NCI-H82 treated with DMSO at 0.1 percent for 48 hours (cell line): ENCODE data around the gene VANGL2.

Source experiments
- DNase-seq: peaks from one replicate; lab custom pipeline; 2025; ENCODE audit not compliant: unreplicated experiment; lab: John Stamatoyannopoulos, UW

VANGL2 gene

DNA sequence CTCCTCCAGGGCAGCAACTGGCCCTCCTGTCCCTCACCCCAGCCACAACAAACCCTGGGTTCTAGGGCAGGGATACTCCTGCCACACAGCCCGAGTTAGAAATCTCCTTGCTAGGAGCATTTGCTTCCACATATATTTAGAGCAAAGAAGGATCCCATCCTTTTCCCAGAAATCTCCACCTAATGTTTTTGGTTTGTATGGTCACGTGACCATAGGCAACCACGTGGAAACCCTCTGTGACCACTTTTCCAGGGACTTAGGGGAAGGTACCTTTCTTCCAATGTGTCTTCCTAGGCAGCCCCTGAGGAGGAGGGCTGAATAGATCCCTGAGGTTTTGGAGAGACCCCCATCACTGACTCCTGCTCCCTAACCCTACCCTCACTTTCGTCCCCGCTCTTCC lies 25.5 kb downstream of the VANGL2 start:
- no peak for DNase-seq

GRCh38 chr1:160427625-160428024 lies 27.3 kb downstream of the VANGL2 start:
- DNase-seq: no peak

DNA sequence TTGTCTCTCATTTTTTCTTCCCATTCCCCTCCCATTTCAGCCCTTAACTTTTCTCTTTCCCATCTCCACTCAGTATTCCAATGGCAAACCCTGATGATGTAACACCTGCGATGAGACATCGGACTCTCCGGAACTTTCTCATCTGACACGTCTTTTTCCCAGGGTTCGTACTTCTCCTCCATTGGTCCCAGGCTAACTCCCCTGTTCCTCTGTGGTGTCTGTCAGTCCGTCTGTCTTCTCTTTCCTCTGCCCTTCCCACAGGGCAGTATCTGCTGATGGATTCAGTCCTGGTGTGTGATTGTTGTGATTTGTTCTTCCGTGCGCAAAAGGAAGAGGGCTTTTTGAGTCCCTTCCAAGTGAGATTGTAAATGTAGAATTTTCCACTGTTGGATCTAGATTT lies 27.7 kb downstream of the VANGL2 start:
- no peak for DNase-seq

- no peak for DNase-seq
Measured at GRCh38 chr1:160428655-160429054, 28.3 kb downstream of the VANGL2 start.

DNA sequence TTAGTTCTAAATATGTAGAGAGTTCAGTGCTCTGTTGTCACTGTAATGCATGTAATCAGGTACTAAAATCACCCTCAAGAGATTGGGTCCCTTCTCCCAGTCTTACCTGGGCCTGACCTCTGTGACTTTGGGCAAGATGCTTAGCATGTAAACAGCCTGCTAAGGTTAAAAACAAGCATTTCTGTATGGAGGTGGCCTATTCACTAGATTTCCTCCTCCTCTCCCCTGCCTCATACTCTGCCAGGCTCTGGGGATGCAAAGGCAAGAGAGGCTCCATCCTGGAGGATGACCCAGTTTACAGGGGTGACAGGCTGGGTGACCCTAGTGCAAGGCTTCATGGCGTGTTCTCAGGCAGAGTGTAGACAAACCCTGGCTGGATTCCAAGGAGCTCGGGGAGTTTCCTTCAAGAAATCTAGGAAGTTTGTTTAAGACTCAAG lies 28.8 kb downstream of the VANGL2 start:
- DNase-seq: no peak

GRCh38 chr1:160429702-160430535 lies 29.6 kb downstream of the VANGL2 start:
- no peak for DNase-seq

GRCh38 chr1:160431006-160431405 lies 30.6 kb downstream of the VANGL2 start:
- DNase-seq: no peak

- DNase-seq: no peak
Measured at GRCh38 chr1:160431571-160431970, 31.2 kb downstream of the VANGL2 start.

GRCh38 chr1:160432371-160432786 lies 32.0 kb downstream of the VANGL2 start:
- no peak for DNase-seq

- DNase-seq: no peak
Measured at GRCh38 chr1:160436966-160437365, 36.6 kb downstream of the VANGL2 start.

GRCh38 chr1:160437432-160438316 lies 37.3 kb downstream of the VANGL2 start:
- no peak for DNase-seq

DNA sequence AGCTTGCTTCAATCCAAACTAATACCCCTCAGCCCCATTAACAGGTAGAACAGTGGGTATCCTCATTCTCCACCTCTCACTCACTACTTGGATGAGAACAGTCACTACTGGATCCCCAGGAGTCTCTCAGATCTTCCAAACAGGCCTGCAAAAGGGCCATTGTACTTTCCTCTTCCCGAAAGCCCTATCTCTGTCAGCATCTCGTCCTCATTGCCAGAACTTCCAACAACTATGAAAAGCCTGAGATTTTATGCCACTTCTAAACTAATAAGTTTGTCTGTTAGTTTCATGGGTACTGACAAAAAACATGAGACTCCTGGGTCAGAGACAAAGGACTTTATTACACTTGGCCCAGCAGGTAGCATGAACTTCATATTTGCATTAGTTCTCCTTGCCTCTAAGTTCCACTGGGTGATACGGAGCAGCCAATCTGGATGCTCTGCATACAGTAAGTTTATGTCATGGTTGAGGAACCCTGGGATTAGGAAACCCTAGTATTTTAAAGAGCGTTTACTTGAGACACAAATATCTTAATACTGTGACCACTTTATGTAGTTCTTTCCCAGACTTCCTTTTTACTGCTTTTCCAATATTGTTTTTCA lies 38.1 kb downstream of the VANGL2 start:
- no peak for DNase-seq

DNA sequence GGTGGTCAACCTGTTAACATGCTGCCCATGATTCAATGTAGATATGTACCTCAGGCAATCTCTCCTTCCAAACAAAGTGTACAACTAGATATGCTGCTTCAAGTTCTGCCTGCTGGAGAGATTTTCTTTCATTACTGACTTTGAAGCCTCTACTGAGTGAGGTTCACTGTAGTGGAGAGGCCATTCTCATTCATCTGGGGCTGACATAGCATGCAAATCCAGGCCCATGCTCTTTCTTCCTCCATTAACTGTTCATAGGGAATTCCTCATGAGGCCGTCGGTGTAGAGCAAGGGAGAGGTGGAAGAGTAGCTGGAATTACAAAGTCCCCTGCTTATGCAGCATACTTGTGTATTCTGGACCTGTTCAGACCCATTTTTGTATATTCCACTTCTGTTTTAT lies 38.6 kb downstream of the VANGL2 start:
- DNase-seq: no peak

DNA sequence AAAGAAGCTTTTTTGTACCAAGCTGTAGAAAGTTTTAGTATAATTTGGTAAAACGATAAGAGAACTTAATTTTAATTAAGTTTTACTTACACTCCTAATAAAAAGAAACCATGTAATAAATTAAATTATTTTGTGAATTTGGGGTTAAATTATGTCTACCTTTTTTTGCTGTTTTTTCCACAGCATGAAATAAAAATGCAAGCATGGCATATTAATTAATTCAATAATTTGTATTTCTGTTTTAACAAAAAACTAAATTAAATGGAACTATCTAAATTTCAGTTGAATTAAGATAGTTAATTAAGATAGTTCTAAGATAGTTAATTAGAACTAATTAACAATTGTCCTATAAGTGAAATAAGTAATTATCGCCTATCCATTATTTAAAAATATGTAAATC lies 39.4 kb downstream of the VANGL2 start:
- DNase-seq: no peak

DNA sequence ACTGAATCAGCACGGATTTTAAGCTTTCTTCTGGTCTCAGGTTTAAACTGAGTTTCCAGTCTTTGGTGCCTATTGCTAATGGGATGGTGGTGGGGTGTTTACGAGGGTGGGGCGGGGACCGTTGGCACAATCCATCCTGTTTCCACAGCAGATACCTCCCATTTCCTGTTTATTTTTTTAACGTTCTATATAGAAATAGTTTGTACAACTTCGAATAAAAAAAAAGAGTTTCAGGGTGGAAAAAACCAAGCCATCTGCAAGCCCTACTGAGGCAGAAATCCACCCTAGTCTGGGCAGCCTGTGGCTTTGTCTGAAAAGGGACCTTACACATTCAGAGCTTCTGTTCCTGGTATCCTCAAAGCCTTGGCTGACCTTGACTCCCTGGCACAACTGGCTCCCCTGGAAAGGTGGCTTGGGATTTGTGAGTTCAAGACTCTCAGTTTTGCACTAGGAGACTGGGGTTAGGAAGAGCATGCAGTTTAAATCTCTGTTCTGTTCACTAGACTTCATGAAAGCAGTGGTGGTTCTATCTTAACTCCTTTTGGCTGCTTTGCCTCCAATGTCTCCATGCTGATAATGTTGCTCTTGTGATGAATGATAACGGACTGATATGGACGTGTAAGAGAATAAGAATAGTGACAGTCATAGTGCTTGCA lies 46.7 kb downstream of the VANGL2 start:
- no peak for DNase-seq

- no peak for DNase-seq
Measured at GRCh38 chr1:160449494-160449893, 49.1 kb downstream of the VANGL2 start.

GRCh38 chr1:160451119-160451858 lies 50.9 kb downstream of the VANGL2 start:
- no peak for DNase-seq

DNA sequence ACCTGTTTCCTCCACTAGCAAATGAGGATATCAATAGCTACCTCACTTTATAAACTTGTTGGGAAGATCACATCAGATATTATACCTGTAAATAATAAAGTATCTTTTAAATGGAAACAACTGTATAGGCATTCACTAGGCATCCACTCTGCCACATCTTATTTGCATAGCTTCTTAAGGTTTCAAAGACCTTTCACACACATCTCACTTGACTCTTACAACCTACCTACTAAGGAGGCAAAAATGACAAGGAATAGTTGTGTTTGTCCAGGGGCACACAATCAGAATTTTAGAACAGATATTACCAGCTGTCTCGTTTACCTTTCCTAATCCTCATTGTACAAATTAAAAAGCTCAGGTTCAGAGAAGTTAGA lies 51.5 kb downstream of the VANGL2 start:
- no peak for DNase-seq

DNA sequence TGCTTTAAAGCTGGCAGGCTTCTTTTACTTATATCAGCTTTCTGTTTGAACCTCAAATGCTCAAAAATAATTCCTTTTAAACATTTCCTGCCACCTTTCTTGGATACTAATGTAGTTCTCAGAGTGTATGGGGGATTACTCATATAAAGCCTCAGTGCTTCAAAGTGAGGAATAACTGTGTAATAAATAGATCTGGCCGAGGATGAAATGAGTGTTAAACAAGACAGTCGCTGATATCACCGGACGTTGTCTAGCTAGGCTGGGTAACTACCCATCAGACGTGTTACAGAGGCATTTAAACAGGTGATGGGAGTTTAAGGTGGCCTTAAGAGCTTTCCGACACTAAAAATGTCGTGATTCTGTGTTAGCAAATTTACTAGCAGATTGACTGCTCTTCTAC lies 53.1 kb downstream of the VANGL2 start:
- no peak for DNase-seq

DNA sequence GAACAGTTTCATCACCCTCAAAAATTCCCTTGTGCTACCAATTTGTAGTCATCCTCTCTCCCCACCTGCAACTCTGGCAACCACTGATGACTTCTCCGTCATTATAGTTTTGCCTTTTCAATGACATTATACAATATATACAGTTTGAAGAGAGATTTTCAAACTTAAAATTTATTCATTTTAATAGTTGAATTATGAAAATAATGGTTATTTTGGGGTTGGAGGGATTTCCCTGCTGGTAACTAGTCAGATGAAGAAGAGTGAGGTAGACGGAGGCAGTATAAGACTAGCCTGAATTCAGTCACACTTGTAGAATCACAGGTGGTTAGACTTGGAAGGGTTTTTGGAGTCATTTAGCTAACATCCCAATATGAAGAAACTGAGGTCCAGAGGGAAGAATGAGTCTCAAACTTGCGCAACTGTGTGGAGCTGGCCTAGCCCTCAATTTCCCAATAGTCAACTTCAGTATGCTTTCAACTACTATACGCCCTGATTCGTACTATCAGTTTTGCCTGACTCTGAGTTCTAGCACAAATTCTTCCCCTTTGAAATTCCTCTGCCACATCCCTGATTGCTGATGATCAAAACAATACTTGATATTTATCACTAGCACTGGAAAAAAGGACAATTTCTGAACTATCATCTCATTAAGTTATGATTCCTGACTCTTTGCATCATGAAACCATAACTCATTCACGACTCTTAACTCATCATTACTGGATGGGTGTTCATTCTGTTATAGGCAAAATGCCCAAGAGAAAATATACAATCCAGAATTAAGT lies 54.2 kb downstream of the VANGL2 start:
- no peak for DNase-seq
